Skeletal muscle tissue (tissue), 4 donors: ENCODE data around the gene BRD7. TPM values are rescaled to one million over a fixed set of nuclear protein-coding genes. Genes with fewer than 3 reads are reported as not detected.
"Not testable (repeated sequence)": the region's sequence is repeated elsewhere in the genome, so short reads cannot be mapped to it uniquely, and the experiment has no call there.

Experiments
- H3K27ac ChIP-seq: one replicate; pipeline ENCODE4 v1.7.0; 2013; ENCODE audit warnings: mild to moderate bottlenecking, low read depth, low read length, inconsistent platforms
- H3K27me3 ChIP-seq, 3 donors: one replicate each; pipeline ENCODE4 v1.7.0; 2013; ENCODE audit warnings: low read length in 3 of 3; ENCODE audit not compliant: control insufficient read depth in 3 of 3, insufficient read depth in 3 of 3
- H3K36me3 ChIP-seq, 3 donors: one replicate each; pipeline ENCODE4 v1.7.0; 2013; ENCODE audit warnings: low read length in 3 of 3; ENCODE audit not compliant: control insufficient read depth in 3 of 3, insufficient read depth in 3 of 3
- H3K4me1 ChIP-seq, 3 donors: one replicate each; pipeline ENCODE4 v1.7.0; 2013; ENCODE audit warnings: low read length in 3 of 3, mild to moderate bottlenecking in 3 of 3; ENCODE audit not compliant: control insufficient read depth in 3 of 3, insufficient read depth in 3 of 3
- H3K4me3 ChIP-seq, 3 donors: one replicate each; pipeline ENCODE4 v1.7.0; 2013; ENCODE audit warnings: low read length in 3 of 3
- H3K9ac ChIP-seq, 3 donors: one replicate each; pipeline ENCODE4 v1.7.0; 2013; ENCODE audit warnings: low read length in 3 of 3, mild to moderate bottlenecking in 3 of 3, moderate library complexity in 2 of 3, low read depth in 1 of 3
- H3K9me3 ChIP-seq, 3 donors: one replicate each; pipeline ENCODE4 v1.7.0; 2013; ENCODE audit warnings: low read length in 3 of 3; ENCODE audit not compliant: control insufficient read depth in 3 of 3
- total RNA-seq: library from RNA; depleted of rRNA; stranded (reverse); fragments of >200 nt; gene quantifications from one replicate; pipeline ENCODE4 v1.2.3, GENCODE V29; 2014
- donor health status: Osteomylitis.

Gene BRD7
- total RNA-seq, 1 donor from 2014 or later, result 32.9 TPM

DNA sequence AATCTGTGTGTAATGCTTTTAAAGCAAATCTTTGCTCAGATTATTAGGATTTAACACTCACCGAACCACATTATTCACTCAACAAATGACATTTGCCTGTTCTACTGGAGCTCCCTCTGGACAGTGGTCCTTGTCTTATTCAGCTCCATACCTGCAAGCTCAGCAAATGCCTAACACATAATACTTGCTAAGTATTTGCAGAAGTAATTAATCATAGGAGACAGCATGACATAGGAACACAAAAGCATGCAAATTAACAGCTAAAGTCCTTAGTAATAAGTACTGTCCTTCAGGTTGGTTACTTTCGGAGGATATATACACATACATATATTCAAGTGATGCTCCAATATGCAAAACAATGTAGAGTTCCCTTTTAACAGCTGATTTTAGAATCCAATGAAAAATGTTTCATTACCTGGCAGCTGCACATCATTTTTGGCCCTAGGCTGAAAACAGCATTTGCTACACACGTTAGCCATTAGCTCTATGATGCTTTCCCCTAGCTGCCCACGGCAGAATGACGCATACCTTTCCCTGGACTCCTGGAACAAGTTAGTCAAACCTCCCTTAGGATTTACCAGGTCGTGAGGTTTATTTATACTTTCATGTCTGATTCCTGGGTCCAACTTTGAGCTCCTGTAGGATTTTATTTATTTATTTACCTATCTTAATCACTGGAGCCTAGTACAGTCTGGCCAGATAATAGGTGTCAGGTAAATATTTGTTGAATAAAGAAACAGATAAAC is 8.6 kb downstream of the BRD7 start:
- H3K9me3 ChIP-seq, result no peaks in the 10 kb centered on the region
- no peak overlapping the region for H3K9ac ChIP-seq
- H3K27ac ChIP-seq, result peak overlapping the region; percentile 43
- peaks cover 3 to 10% (median 7%) of the 10 kb centered on the region in 3 donors for H3K4me1 ChIP-seq
- H3K27me3 ChIP-seq, result no peaks in the 10 kb centered on the region
- no peak overlapping the region for H3K4me3 ChIP-seq
- H3K36me3 ChIP-seq, result peaks cover 13 to 24% (median 16%) of the 10 kb centered on the region in 3 donors

- no peak overlapping the region for H3K9ac ChIP-seq
- peaks cover 3 to 10% (median 7%) of the 10 kb centered on the region in 3 donors for H3K4me1 ChIP-seq
- peaks cover 12 to 24% (median 13%) of the 10 kb centered on the region in 3 donors for H3K36me3 ChIP-seq
- no peaks in the 10 kb centered on the region for H3K27me3 ChIP-seq
- no peak overlapping the region for H3K4me3 ChIP-seq
- no peak overlapping the region for H3K27ac ChIP-seq
- H3K9me3 ChIP-seq, result no peaks in the 10 kb centered on the region
Measured at GRCh38 chr16:50359626-50360025, 9.2 kb downstream of the BRD7 start.

DNA sequence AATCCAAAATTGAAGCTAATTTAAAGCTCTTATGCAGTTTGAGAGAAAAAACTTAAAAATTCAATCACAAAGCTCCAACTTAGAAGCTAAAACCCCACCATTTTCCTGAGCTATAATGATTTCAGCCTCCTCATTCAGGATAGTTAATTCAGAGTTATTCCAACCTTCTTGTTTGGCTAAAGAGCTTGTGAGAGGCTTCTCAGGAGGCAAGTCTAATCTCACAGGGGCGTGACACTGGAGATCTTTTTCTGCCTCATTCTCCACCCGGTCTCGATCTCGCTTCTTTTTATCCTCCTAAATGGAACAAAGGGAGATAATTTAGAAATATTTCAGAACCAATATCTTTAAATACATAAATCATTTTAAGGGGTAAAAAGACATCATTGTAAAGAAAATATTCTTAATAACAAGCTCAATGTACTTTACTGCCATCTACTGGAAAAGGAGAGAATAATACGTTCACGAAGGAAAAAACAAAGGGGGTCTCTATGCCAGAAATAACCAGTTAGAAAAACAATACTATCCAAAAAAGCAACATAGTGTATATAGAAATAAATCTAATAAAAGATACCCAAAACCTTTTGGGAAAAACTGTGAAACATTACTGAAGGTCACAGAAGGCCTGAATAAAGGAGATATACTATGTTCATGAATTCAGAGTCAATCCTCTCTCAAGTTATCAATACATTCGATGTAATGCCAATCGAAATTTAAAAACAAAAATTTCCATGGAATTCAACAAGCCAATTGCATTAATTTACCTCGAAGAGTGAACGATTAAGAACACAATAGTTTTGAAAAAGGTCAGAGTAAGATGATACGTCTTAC is 13.9 kb downstream of the BRD7 start:
- Histone ChIP-seq H3K9ac (no peak overlapping the region), H3K4me3 (no peak overlapping the region), H3K27me3 (no peaks in the 10 kb centered on the region), H3K9me3 (no peaks in the 10 kb centered on the region), H3K4me1 (no peaks in the 10 kb centered on the region), H3K36me3 (peaks cover 4 to 29% (median 20%) of the 10 kb centered on the region in 3 donors), H3K27ac (no peak overlapping the region)

- no peak overlapping the region for H3K27ac ChIP-seq
- no peak overlapping the region for H3K4me3 ChIP-seq
- no peaks in the 10 kb centered on the region for H3K27me3 ChIP-seq
- peaks cover 4 to 32% (median 22%) of the 10 kb centered on the region in 3 donors for H3K36me3 ChIP-seq
- no peaks in the 10 kb centered on the region for H3K4me1 ChIP-seq
- H3K9ac ChIP-seq, result no peak overlapping the region
- no peaks in the 10 kb centered on the region for H3K9me3 ChIP-seq
Measured at GRCh38 chr16:50354082-50354481, 14.7 kb downstream of the BRD7 start.

DNA sequence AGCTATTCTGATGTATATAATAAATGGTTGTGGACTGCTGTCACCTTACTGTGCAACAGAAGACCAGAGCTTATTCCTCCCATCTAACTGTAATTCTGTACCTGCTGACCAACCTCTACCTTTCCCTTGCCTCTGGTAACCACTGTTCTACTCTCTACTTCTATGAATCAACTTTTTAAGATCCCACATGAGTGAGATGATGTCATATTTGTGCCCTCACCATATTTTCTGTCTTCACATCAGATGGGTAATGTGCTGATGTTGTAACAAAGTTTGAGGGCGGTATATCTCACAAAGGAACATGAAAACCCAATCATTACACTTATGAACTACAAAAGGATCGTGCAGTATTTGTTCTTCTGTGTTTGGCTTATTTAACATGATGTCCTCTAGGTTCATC is 16.8 kb downstream of the BRD7 start:
- peaks cover 4 to 32% (median 24%) of the 10 kb centered on the region in 3 donors for H3K36me3 ChIP-seq
- no peaks in the 10 kb centered on the region for H3K9me3 ChIP-seq
- no peaks in the 10 kb centered on the region for H3K4me1 ChIP-seq
- H3K27ac ChIP-seq, result no peak overlapping the region
- H3K9ac ChIP-seq, result no peak overlapping the region
- no peak overlapping the region for H3K4me3 ChIP-seq
- no peaks in the 10 kb centered on the region for H3K27me3 ChIP-seq

DNA sequence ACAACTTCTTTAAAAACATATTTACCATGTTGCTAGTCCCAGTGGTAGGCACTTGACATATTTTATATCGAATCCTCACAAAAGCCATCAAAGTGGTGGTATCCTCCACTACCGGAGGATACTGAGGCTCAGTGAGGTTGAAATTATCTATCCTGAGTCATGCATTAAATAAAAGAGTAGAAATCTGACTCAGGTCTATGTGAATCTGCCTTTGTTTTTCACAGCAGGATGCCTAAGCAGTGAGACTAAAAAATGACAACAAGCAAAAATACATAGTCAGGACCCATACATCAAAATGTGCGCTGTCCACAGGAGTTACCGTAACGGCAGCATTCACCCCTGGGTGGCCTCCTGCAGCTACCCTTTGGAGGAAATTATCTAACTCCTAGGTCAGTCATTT is 17.7 kb downstream of the BRD7 start:
- Histone ChIP-seq H3K9ac (no peak overlapping the region), H3K36me3 (peaks cover 4 to 32% (median 24%) of the 10 kb centered on the region in 3 donors), H3K4me1 (no peaks in the 10 kb centered on the region), H3K27me3 (no peaks in the 10 kb centered on the region), H3K4me3 (no peak overlapping the region), H3K9me3 (no peaks in the 10 kb centered on the region), H3K27ac (no peak overlapping the region)

DNA sequence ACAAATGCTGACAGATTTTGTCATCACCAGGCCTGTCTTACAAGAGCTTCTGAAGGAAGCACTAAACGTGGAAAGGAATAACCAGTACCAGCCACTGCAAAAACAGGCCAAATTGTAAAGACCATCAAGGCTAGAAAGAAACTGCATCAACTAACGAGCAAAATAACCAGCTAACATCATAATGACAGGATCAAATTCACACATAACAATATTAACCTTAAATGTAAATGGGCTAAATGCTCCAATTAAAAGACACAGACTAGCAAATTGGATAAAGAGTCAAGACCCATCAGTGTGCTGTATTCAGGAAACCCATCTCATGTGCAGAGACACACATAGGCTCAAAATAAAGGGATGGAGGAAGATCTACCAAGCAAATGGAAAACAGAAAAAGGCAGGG is 23.6 kb downstream of the BRD7 start:
- H3K9me3 ChIP-seq, H3K27me3 ChIP-seq, H3K27ac ChIP-seq, H3K4me3 ChIP-seq, H3K4me1 ChIP-seq, H3K9ac ChIP-seq: not testable (repeated sequence)
- peaks cover 0 to 18% (median 14%) of the 10 kb centered on the region in 3 donors for H3K36me3 ChIP-seq

- H3K9me3 ChIP-seq, H3K4me1 ChIP-seq, H3K27ac ChIP-seq, H3K4me3 ChIP-seq, H3K27me3 ChIP-seq, H3K9ac ChIP-seq: not testable (repeated sequence)
- peaks cover 6 to 23% (median 10%) of the 10 kb centered on the region in 3 donors for H3K36me3 ChIP-seq
Measured at GRCh38 chr16:50343566-50343965, 25.2 kb downstream of the BRD7 start.

GRCh38 chr16:50340578-50340977 is 28.2 kb downstream of the BRD7 start:
- Histone ChIP-seq H3K4me3 (no peak overlapping the region), H3K9ac (no peak overlapping the region), H3K4me1 (no peaks in the 10 kb centered on the region), H3K27ac (no peak overlapping the region), H3K36me3 (peaks cover 6 to 23% (median 12%) of the 10 kb centered on the region in 3 donors), H3K9me3 (no peaks in the 10 kb centered on the region), H3K27me3 (no peaks in the 10 kb centered on the region)
